Left ventricle myocardium superior (tissue), 1 donor: Measurements from ENCODE around the gene NPIPA7. TPM values are rescaled to one million over a fixed set of nuclear protein-coding genes. Genes with fewer than 3 reads are reported as not detected.
"Not testable (repeated sequence)": the region's sequence is repeated elsewhere in the genome, so short reads cannot be mapped to it uniquely, and the experiment has no call there.

Source experiments
- ATAC-seq: fragments of 200-7000 bp; cut with Tn5 transposase; one replicate; pipeline ENCODE4 v1.9.1; 2020; ENCODE audit warnings: mild to moderate bottlenecking, moderate library complexity
- DNase-seq: peaks from one replicate; pipeline ENCODE4 v3.0.0-alpha.2; 2020
- intact Hi-C: fragments of 100-400 bp; cut with micrococcal nuclease; formaldehyde crosslinking; loops from one replicate; pipeline ENCODE4 v1.11.0; 2022
- long read RNA-seq: library from polyadenylated mRNA; unstranded; transcript quantifications from one replicate; pipeline ENCODE4 v2.0.0, GENCODE V29; 2021
- total RNA-seq: library from RNA; stranded (reverse); fragmentation: NEBNext Ultra II Directional; extraction: Animal tissue kit (Norgen Biotek cat#: 25700); gene quantifications from one replicate; pipeline ENCODE4 v1.2.1, GENCODE V29; 2021
- donor health status: DM: no; HTN: yes; CAD: no; lungs with severe emphysema.

Gene NPIPA7
- 2.9 TPM for total RNA-seq
- long read RNA-seq: 0 reads

- ATAC-seq, DNase-seq, intact Hi-C loops: not testable (repeated sequence)
Measured at GRCh38 chr16:16378840-16379239, at the start of gene NPIPA7. TSS of gene NPIPA7 (plus strand) at chr16:16379140. CDS start at chr16:16379245, 105 bp downstream.

DNA sequence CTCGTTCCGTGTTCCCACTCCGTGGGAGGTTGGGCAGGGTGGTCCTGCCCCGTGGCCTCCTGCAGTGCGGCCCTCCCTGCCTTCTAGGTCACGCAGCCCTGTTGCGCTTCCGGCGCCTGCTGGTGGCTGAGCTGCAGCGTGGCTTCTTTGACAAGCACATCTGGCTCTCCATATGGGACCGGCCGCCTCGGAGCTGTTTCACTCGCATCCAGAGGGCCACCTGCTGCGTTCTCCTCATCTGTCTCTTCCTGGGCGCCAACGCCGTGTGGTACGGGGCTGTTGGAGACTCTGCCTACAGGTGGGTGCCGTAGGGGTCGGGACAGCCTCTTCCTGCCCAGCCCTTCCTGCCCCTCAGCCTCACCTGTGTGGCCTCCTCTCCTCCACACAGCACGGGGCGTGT is 47.5 kb upstream of the NPIPA7 start:
- ATAC-seq, intact Hi-C loops: not testable (repeated sequence)
- peak; percentile 2 for DNase-seq

DNA sequence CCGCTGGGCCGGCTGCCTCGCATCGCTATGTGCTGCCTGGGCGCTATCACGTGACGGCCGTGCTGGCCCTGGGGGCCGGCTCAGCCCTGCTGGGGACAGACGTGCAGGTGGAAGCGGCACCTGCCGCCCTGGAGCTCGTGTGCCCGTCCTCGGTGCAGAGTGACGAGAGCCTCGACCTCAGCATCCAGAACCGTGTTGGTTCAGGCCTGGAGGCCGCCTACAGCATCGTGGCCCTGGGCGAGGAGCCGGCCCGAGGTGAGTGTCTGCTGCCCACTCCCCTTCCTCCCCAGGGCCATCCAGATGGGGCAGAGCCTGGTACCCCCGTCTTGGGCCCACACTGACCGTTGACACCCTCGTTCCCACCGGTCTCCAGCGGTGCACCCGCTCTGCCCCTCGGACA is 21.4 kb upstream of the NPIPA7 start:
- peak; percentile 3 for DNase-seq
- ATAC-seq, intact Hi-C loops: not testable (repeated sequence)

DNA sequence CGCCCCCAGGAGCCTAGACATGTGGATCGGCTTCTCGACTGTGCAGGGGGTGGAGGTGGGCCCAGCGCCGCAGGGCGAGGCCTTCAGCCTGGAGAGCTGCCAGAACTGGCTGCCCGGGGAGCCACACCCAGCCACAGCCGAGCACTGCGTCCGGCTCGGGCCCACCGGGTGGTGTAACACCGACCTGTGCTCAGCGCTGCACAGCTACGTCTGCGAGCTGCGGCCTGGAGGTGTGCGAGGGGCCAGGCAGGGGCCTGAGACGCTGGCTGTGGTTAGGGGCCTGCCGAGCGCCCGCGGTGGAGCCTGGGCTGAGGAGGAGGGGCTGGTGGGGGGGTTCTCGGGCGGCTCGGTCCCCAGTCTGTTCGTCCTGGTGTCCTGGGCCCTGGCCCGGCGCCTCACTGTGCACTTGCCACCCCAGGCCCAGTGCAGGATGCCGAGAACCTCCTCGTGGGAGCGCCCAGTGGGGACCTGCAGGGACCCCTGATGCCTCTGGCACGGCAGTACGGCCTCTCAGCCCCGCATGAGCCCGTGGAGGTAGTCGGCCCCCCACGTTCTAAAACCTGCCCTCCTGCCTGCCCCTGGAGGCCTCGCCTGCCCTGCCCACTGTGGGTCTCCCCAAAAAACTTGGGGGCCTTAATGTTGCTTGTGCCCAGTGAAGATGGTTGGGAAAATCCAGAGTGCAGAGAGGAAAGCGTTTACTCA is 20.2 kb upstream of the NPIPA7 start:
- DNase-seq: peak; percentile 3
- intact Hi-C loops, ATAC-seq: not testable (repeated sequence)

DNA sequence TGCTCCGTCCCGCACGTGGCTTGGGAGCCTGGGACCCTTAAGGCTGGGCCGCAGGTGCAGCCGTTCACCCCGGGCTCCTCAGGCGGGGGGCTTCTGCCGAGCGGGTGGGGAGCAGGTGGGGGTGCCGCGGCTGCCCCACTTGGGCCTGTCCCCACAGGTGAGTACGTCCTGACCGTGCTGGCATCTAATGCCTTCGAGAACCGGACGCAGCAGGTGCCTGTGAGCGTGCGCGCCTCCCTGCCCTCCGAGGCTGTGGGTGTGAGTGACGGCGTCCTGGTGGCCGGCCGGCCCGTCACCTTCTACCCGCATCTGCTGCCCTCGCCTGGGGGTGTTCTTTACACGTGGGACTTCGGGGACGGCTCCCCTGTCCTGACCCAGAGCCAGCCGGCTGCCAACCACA is 15.3 kb upstream of the NPIPA7 start:
- DNase-seq: peak; percentile 18
- ATAC-seq, intact Hi-C loops: not testable (repeated sequence)

DNA sequence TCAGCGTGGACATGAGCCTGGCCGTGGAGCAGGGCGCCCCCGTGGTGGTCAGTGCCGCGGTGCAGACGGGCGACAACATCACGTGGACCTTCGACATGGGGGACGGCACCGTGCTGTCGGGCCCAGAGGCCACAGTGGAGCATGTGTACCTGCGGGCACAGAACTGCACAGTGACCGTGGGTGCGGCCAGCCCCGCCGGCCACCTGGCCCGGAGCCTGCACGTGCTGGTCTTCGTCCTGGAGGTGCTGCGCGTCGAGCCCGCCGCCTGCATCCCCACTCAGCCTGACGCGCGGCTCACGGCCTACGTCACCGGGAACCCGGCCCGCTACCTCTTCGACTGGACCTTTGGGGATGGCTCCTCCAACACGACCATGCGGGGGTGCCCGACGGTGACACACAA is 14.8 kb upstream of the NPIPA7 start:
- DNase-seq, intact Hi-C loops: not testable (repeated sequence)
- ATAC-seq: peak; percentile 15

GRCh38 chr16:16364701-16365100 is 14.2 kb upstream of the NPIPA7 start:
- DNase-seq (peak; percentile 11), ATAC-seq (peak; percentile 17)
- intact Hi-C loops: not testable (repeated sequence)

DNA sequence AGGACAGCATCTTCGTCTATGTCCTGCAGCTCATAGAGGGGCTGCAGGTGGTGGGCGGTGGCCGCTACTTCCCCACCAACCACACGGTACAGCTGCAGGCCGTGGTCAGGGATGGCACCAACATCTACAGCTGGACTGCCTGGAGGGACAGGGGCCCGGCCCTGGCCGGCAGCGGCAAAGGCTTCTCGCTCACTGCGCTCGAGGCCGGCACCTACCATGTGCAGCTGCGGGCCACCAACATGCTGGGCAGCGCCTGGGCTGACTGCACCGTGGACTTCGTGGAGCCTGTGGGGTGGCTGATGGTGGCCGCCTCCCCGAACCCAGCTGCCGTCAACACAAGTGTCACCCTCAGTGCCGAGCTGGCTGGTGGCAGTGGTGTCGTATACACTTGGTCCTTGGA is 13.6 kb upstream of the NPIPA7 start:
- peak; percentile 12 for DNase-seq
- intact Hi-C loops: not testable (repeated sequence)
- ATAC-seq: peak; percentile 41

DNA sequence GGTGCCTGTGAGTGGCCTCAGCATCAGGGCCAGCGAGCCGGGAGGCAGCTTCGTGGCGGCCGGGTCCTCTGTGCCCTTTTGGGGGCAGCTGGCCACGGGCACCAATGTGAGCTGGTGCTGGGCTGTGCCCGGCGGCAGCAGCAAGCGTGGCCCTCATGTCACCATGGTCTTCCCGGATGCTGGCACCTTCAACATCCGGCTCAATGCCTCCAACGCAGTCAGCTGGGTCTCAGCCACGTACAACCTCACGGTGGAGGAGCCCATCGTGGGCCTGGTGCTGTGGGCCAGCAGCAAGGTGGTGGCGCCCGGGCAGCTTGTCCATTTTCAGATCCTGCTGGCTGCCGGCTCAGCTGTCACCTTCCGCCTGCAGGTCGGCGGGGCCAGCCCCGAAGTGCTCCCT is 13.1 kb upstream of the NPIPA7 start:
- intact Hi-C loops: not testable (repeated sequence)
- peak; percentile 8 for DNase-seq
- peak; percentile 27 for ATAC-seq

- ATAC-seq (peak; percentile 33), DNase-seq (peak; percentile 27)
- intact Hi-C loops: not testable (repeated sequence)
Measured at GRCh38 chr16:16366552-16367284, 12.2 kb upstream of the NPIPA7 start.

DNA sequence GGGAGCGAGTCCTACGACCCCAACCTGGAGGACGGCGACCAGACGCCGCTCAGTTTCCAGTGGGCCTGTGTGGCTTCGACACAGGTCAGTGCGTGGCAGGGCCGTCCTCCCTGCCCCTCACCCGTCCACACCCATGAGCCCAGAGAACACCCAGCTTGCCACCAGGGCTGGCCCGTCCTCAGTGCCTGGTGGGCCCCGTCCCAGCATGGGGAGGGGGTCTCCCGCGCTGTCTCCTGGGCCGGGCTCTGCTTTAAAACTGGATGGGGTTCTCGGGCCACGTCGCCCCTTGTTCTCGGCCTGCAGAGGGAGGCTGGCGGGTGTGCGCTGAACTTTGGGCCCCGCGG is 11.7 kb upstream of the NPIPA7 start:
- DNase-seq, intact Hi-C loops: not testable (repeated sequence)
- peak; percentile 33 for ATAC-seq

DNA sequence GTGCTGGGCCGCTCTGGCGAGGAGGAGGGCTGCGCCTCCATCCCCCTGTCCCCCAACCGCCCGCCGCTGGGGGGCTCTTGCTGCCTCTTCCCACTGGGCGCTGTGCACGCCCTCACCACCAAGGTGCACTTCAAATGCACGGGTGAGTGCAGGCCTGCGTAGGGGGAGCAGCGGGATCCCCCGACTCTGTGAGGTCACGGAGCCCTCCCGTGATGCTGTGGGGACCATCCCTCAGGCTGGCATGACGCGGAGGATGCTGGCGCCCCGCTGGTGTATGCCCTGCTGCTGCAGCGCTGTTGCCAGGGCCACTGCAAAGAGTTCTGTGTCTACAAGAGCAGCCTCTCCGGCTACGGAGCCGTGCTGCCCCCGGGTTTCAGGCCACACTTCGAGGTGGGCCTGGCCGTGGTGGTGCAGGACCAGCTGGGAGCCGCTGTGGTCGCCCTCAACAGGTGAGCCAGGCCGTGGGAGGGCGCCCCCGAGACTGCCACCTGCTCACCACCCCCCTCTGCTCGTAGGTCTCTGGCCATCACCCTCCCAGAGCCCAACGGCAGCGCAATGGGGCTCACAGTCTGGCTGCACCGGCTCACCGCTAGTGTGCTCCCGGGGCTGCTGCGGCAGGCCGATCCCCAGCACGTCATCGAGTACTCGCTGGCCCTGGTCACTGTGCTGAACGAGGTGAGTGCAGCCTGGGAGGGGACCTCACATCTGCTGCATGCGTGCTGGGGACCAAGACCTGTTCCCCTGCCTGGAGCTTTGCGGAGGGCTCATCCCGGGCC is 9.7 kb upstream of the NPIPA7 start:
- intact Hi-C loops, ATAC-seq: not testable (repeated sequence)
- DNase-seq: peak; percentile 12

- intact Hi-C loops, ATAC-seq: not testable (repeated sequence)
- DNase-seq: peak; percentile 29
Measured at GRCh38 chr16:16371136-16371735, 7.7 kb upstream of the NPIPA7 start.

GRCh38 chr16:16374192-16374591 is 4.7 kb upstream of the NPIPA7 start:
- intact Hi-C loops, ATAC-seq: not testable (repeated sequence)
- DNase-seq: peak; percentile 10

DNA sequence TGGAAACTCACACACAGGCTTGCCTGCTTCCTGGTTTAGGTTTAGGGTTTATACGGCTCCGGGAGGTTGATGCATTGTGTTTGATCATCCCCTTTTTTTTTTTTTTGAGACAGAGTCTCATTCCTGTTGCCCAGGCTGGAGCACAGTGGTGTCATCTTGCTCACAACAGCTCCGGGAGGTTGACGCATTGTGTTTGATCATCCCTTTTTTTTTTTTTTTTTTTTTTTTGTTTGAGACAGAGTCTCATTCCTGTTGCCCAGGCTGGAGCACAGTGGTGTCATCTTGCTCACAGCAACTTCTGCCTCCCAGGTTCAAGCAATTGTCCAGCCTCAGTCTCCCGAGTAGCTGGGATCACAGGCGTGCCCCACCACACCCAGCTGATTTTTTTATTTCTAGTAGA is 20.7 kb downstream of the NPIPA7 start:
- ATAC-seq, DNase-seq, intact Hi-C loops: not testable (repeated sequence)

- ATAC-seq, intact Hi-C loops, DNase-seq: not testable (repeated sequence)
Measured at GRCh38 chr16:16402333-16402732, 23.4 kb downstream of the NPIPA7 start.

DNA sequence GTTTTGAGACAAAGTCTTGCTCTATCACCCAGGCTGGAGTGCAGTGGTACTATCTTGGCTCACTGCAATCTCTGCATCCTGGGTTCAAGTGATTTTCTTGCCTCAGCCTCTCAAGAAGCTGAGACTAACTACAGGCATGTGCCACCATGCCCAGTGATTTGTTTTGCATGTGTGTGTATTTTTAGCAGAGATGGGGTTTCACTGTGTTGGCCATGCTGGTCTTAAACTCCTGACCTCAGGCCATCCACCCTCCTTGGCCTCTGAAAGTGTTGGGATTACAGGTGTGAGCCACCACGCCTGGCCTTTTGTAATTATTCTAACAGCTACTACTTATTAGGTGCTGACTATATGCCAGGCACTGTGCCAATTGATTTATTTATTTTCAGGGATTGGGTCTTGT is 25.3 kb downstream of the NPIPA7 start:
- ATAC-seq, intact Hi-C loops, DNase-seq: not testable (repeated sequence)

DNA sequence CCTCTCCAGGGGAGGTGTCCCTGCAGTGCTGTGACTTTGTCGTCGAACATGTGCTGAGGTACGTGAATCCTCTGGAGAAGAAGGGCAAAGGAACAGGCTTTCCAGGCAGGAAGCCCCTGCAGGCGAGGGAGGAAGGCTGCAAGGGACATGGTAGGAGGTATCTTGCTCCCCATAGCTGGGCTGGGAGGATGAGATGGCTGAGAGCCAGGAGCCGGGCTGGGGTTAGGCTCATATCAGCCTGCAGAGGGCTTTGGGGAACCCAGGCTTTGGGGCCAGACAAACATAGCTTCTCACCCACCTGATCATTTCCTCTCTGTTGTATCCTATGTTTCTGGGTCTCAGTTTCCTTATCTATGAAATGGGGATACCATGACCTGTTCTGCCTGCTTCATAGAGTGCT is 26.5 kb downstream of the NPIPA7 start:
- ATAC-seq, intact Hi-C loops, DNase-seq: not testable (repeated sequence)

DNA sequence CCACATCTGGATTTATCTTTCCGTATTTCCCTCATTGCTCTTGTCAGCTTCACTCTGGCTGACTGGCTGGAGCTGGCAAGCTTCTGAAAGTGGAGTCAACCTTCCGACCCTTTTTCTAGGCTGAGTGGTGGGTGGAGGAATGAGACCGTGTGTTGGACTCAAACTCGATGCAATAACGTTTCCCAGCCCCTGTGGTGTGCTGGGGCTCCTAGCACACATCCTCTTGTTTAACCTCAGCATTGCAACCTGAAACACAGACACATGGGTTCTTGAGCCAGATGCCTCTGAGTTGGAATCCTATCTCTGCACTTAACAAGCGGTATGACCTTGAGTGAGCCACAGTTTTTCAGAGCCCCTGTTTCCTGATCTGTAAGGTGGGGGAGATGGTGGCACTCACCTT is 29.5 kb downstream of the NPIPA7 start:
- DNase-seq, intact Hi-C loops, ATAC-seq: not testable (repeated sequence)
